SK-N-SH (cell line): ENCODE measurements around the gene NRP2. TPM values are rescaled to one million over a fixed set of nuclear protein-coding genes. Genes with fewer than 3 reads are reported as not detected.

Experiments
- CTCF ChIA-PET: fragments of 300-600, 350-600 bp; formaldehyde crosslinking; extraction: SDS; loops from one replicate; lab custom pipeline; 2021; lab: Yijun Ruan, JAX
- POLR2A ChIA-PET: fragments of 350-600 bp; sonication (Branson Sonifier 250); formaldehyde crosslinking; extraction: SDS; loops from one replicate; lab custom pipeline; 2020; ENCODE audit warnings: antibody characterized with exemption, inconsistent platforms; lab: Yijun Ruan, JAX
- DNase-seq: peaks from one replicate; pipeline ENCODE4 v3.0.0; 2012
- H2AFZ ChIP-seq: fragments of 200-600 bp; sonication (generic); 2 replicates; pipeline ENCODE4 v1.8.1; 2016; ENCODE audit warnings: antibody characterized with exemption, mild to moderate bottlenecking, low read depth
- H3F3A ChIP-seq: fragments of 200-600 bp; sonication (generic); replicated peaks from 2 replicates; pipeline ENCODE3; 2016; ENCODE audit warnings: antibody characterized with exemption, mild to moderate bottlenecking; ENCODE audit not compliant: insufficient read depth
- H3K27ac ChIP-seq, 2 experiments: fragments of 200-500 bp in 1 of 2; fragments of 200-600 bp in 1 of 2; sonication (Bioruptor generic) in 1 of 2; sonication (generic), shearing (Covaris generic) in 1 of 2; 2 replicates each; pipeline versions ENCODE4 v1.5.1 to v1.6.1; 2014 to 2016; ENCODE audit warnings: low read depth in 2 of 2, inconsistent platforms in 1 of 2, low read length in 1 of 2, mild to moderate bottlenecking in 1 of 2, mixed read lengths in 1 of 2
- H3K27me3 ChIP-seq: fragments of 200-600 bp; sonication (generic), shearing (Covaris generic); 2 replicates; pipeline ENCODE4 v1.6.1; 2016; ENCODE audit warnings: mixed run types; ENCODE audit not compliant: insufficient read depth
- H3K36me3 ChIP-seq, 2 experiments: fragments of 200-500 bp in 1 of 2; fragments of 200-600 bp in 1 of 2; sonication (Bioruptor generic) in 1 of 2; sonication (generic) in 1 of 2; replicated peaks in 1 of 2; 2 replicates each; pipeline versions ENCODE3 to v1.5.1; 2014 to 2016; ENCODE audit warnings: low read length in 1 of 2, mild to moderate bottlenecking in 1 of 2; ENCODE audit not compliant: insufficient read depth in 2 of 2, control insufficient read depth in 1 of 2
- H3K4me1 ChIP-seq, 2 experiments: fragments of 200-500 bp in 1 of 2; fragments of 200-600 bp in 1 of 2; sonication (Bioruptor generic) in 1 of 2; sonication (generic), shearing (Covaris generic) in 1 of 2; 2 replicates each; pipeline versions ENCODE4 v1.5.1 to v1.6.1; 2014 to 2016; ENCODE audit warnings: low read depth in 1 of 2, low read length in 1 of 2, mixed run types in 1 of 2; ENCODE audit not compliant: insufficient read depth in 2 of 2, control insufficient read depth in 1 of 2
- H3K4me2 ChIP-seq: fragments of 200-600 bp; sonication (generic), shearing (Covaris generic); 2 replicates; pipeline ENCODE4 v1.6.1; 2017; ENCODE audit warnings: mixed run types
- H3K4me3 ChIP-seq, 2 experiments: fragments of 200-500 bp in 1 of 2; fragments of 200-600 bp in 1 of 2; sonication (Bioruptor generic) in 1 of 2; sonication (generic), shearing (Covaris generic) in 1 of 2; 2 replicates each; pipeline versions ENCODE4 v1.5.1 to v1.8.1; 2014 to 2016; ENCODE audit warnings: low read depth in 2 of 2, inconsistent platforms in 1 of 2, low read length in 1 of 2, mild to moderate bottlenecking in 1 of 2, mixed read lengths in 1 of 2, moderate library complexity in 1 of 2
- H3K79me2 ChIP-seq: fragments of 200-600 bp; sonication (generic); 2 replicates; pipeline ENCODE4 v1.8.1; 2017; ENCODE audit warnings: mild to moderate bottlenecking; ENCODE audit not compliant: insufficient read depth
- H3K9ac ChIP-seq: fragments of 200-600 bp; sonication (generic); 2 replicates; pipeline ENCODE4 v1.6.1; 2017; ENCODE audit warnings: mixed run types
- H3K9me2 ChIP-seq: fragments of 200-600 bp; sonication (generic); 2 replicates; pipeline ENCODE4 v1.6.1; 2017; ENCODE audit warnings: mixed run types
- H3K9me3 ChIP-seq: fragments of 200-600 bp; sonication (generic); 2 replicates; pipeline ENCODE4 v1.6.1; 2017; ENCODE audit warnings: mixed run types, mild to moderate bottlenecking, moderate library complexity
- H4K20me1 ChIP-seq: fragments of 200-600 bp; sonication (generic); 2 replicates; pipeline ENCODE4 v1.6.1; 2017; ENCODE audit warnings: mild to moderate bottlenecking, mixed run types; ENCODE audit not compliant: insufficient read depth
- CTCF ChIP-seq: fragments of 200-600 bp; sonication (generic); IDR thresholded peaks from 2 replicates; pipeline ENCODE4 v1.6.1; 2017; ENCODE audit warnings: antibody characterized with exemption, mild to moderate bottlenecking, moderate library complexity
- FOSL2 ChIP-seq: IDR thresholded peaks from 2 replicates; pipeline ENCODE4 v1.4.0; 2012; ENCODE audit warnings: low read depth, mild to moderate bottlenecking, moderate library complexity, borderline replicate concordance
- FOXJ3 ChIP-seq: sonication (generic); formaldehyde crosslinking; IDR thresholded peaks from 2 replicates; pipeline ENCODE4 v1.5.1; 2020; ENCODE audit warnings: mild to moderate bottlenecking, missing genetic modification reagents
- GABPA ChIP-seq: IDR thresholded peaks from 2 replicates; pipeline ENCODE4 v1.4.0; 2012; ENCODE audit warnings: low read depth, mild to moderate bottlenecking
- GATA2 ChIP-seq: sonication (generic); formaldehyde crosslinking; IDR thresholded peaks from 2 replicates; pipeline ENCODE4 v1.5.0; 2020; ENCODE audit warnings: mild to moderate bottlenecking, missing genetic modification reagents
- IRF3 ChIP-seq: fragments of 150-350 bp; IDR thresholded peaks from 2 replicates; pipeline ENCODE4 v1.6.1; 2016; ENCODE audit warnings: mild to moderate bottlenecking, low read depth, low read length
- JUND ChIP-seq: IDR thresholded peaks from 2 replicates; pipeline ENCODE4 v1.4.0; 2012
- NRF1 ChIP-seq: IDR thresholded peaks from 2 replicates; pipeline ENCODE4 v1.6.1; 2012; ENCODE audit warnings: low read depth, mild to moderate bottlenecking, low read length
- PBX3 ChIP-seq: IDR thresholded peaks from 2 replicates; pipeline ENCODE4; 2012
- RAD21 ChIP-seq: IDR thresholded peaks from 2 replicates; pipeline ENCODE4 v1.6.1; 2012; ENCODE audit warnings: mild to moderate bottlenecking, low read length
- REST ChIP-seq: IDR thresholded peaks from 2 replicates; pipeline ENCODE4 v1.6.1; 2012; ENCODE audit warnings: mild to moderate bottlenecking, low read depth, low read length, moderate library complexity
- SIN3A ChIP-seq: IDR thresholded peaks from 2 replicates; pipeline ENCODE4 v1.6.1; 2012; ENCODE audit warnings: low read depth, mild to moderate bottlenecking, low read length, moderate library complexity, borderline replicate concordance
- SMC3 ChIP-seq: IDR thresholded peaks from 2 replicates; pipeline ENCODE4 v1.6.1; 2012; ENCODE audit warnings: low read depth, low read length, improper control_type of control experiment
- TCF12 ChIP-seq: IDR thresholded peaks from 2 replicates; pipeline ENCODE4 v1.4.0; 2012
- WGBS: methylation state at CpG from one replicate; pipeline ENCODE4 v1.1.6; 2017; ENCODE audit warnings: low lambda C conversion rate; 5-methylcytosine and 5-hydroxymethylcytosine counted together
- polyA plus RNA-seq, 3 experiments: library from polyadenylated mRNA; depleted of rRNA; stranded (reverse); fragments of >200 nt; gene quantifications; 2 replicates each; pipeline ENCODE4 v1.2.3, GENCODE V29; 2012

The NRP2 gene
- polyA plus RNA-seq, 1 of the 3 experiments (the other 2 are of a cell fraction) = 68.8 TPM

- no peak for DNase-seq
- Histone ChIP-seq H3K4me3 (no peak overlapping the region), H3K4me2 (no peak overlapping the region), H3K27ac (peak overlapping the region in 1 of 2 experiments; percentile 63; a peak in 3 of 4 replicates), H3K9ac (no peak overlapping the region), H3K9me3 (no peaks in the 10 kb centered on the region), H3K36me3 (peaks cover 22 to 31% of the 10 kb centered on the region in 2 experiments), H4K20me1 (no peaks in the 10 kb centered on the region), H3K4me1 (peaks cover 38% of the 10 kb centered on the region in 2 experiments; a peak in 3 of 4 replicates), H3K79me2 (no peaks in the 10 kb centered on the region), H2AFZ (no peak overlapping the region), H3K27me3 (no peaks in the 10 kb centered on the region), H3F3A (peaks cover 14% of the 10 kb centered on the region), H3K9me2 (no peaks in the 10 kb centered on the region)
- CTCF ChIA-PET = interaction anchor here (4.7 kb wide), 1 partner anchor 11 kb away, joined by 35 read pairs; no protein-coding TSS in a partner anchor
- WGBS = 87% methylated on average over 13 of the region's 14 CpGs
- TF ChIP-seq RAD21 (no peak), SIN3A (no peak), CTCF (no peak), REST (no peak), SMC3 (no peak), GABPA (no peak), GATA2 (CRISPR knock-in tag) (no peak), JUND (no peak), FOSL2 (no peak), IRF3 (no peak), FOXJ3 (no peak), TCF12 (no peak), NRF1 (no peak), PBX3 (no peak)
- POLR2A ChIA-PET = interaction anchor here (1.0 kb wide), 1 partner anchor 13 kb away, joined by 4 read pairs; no protein-coding TSS in a partner anchor
Observed at GRCh38 chr2:205733648-205734047, 51.3 kb downstream of the NRP2 start.
